NB4 (cell line): ENCODE data around the gene ARMC3.

Experiments
- MYC ChIP-seq: IDR thresholded peaks from 2 replicates; pipeline ENCODE4 v1.6.1; 2011; ENCODE audit warnings: low read depth, low read length
- POLR2A ChIP-seq: IDR thresholded peaks from 2 replicates; pipeline ENCODE4 v1.6.1; 2011; ENCODE audit warnings: mild to moderate bottlenecking; ENCODE audit not compliant: insufficient read length; ENCODE audit errors: extremely low read depth
- TF ChIP-seq, protein P1 (sequence below): IDR thresholded peaks from one replicate; pipeline ENCODE4 v1.5.1; 2012; ENCODE audit warnings: low read depth, low read length

- TF ChIP-seq, protein P1, sequence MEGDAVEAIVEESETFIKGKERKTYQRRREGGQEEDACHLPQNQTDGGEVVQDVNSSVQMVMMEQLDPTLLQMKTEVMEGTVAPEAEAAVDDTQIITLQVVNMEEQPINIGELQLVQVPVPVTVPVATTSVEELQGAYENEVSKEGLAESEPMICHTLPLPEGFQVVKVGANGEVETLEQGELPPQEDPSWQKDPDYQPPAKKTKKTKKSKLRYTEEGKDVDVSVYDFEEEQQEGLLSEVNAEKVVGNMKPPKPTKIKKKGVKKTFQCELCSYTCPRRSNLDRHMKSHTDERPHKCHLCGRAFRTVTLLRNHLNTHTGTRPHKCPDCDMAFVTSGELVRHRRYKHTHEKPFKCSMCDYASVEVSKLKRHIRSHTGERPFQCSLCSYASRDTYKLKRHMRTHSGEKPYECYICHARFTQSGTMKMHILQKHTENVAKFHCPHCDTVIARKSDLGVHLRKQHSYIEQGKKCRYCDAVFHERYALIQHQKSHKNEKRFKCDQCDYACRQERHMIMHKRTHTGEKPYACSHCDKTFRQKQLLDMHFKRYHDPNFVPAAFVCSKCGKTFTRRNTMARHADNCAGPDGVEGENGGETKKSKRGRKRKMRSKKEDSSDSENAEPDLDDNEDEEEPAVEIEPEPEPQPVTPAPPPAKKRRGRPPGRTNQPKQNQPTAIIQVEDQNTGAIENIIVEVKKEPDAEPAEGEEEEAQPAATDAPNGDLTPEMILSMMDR = no peak
- no peak for TF ChIP-seq POLR2A
- TF ChIP-seq MYC = no peak
Observed at GRCh38 chr10:22962817-22963216, 35.0 kb downstream of the ARMC3 start.
